GM21526 (cell line): Measurements from ENCODE around the gene AGER.
"Not testable (repeated sequence)": the region's sequence is repeated elsewhere in the genome, so short reads cannot be mapped to it uniquely, and the experiment has no call there.

Experiments used
- ATAC-seq: cut with Tn5 transposase; IDR thresholded peaks from one replicate; pipeline ENCODE4 v1.9.1; 2021; ENCODE audit warnings: moderate library complexity; ENCODE audit not compliant: unreplicated experiment, low FRiP score

The AGER gene

GRCh38 chr6:32151181-32151862 lies 32.7 kb downstream of the AGER start:
- ATAC-seq: no peak

DNA sequence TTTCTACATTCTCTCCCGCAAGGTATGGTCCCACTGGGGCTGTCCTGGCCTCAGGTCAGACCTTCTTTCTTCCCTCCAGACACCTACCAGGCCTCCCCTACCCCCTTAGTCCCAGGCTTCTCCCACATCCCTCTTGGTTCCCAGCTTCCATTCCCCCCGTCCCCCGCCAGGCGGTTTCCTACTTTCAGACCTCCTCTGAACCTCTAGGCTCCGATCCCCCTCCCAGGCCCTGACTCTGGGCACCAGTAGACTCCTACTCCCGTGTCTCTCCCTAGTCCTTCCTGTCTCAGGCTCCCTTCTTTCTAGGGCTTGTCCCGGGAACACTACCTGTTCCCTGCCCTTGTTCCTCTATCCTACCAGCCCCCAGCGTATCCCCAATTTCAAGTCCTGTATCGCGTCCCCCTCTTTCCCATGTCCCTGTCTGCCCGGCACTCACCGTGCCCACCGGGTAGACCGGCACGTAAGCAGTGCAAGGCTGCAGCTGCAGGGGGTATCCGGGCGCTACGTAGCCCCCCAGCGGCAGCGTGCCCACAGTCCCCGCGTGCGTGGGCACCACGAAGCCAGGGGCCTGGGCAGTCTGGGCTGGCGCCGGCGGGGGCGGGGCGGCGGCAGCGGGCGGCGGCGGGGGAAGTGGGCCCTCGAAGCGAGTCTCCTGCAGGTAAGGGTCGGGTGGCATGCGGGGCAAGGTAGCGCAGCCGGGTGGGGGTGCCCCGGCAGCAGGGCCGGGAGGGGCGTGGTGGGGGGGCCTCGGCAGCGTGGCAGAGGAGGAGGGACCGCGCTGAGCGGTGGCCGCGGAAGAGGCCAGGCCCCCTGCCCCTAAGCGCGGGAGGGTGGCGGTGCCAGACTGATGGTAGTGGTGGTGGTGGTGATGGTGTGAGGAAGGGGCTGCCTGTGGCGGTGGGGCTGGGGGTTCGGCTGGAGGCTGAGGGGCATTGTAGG lies 33.9 kb downstream of the AGER start:
- no peak for ATAC-seq

DNA sequence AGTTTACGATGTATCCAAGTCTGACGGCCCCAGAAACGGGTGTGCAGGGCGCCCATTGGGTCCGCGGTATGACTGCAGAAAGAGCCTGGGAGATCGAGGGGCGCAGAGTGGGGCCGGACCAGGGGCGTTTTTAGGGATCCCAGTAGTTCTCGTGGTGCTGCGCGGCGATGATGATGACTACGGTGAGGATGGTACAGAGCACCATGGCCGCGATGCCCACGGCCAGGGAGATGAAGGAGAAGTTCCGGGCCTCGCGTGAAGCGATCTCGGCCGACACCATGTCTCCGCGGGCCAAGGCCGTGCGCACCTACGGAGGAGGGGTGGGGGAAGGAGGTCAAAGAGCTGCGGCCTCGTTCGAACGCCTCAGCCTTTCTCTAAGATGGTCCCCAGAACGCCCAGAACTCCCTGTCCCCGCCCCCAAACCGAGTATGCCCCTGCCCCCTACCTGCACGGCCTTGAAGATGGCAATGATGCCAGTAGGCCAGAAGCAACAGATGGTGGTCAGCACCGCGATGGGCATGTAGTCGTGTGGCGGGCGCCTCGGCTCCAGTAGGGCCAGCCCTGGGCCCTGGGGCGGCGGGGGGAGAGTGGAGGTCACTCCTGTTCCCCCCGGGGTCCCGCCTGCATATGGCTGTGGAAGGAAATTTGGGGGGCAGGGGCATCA lies 34.8 kb downstream of the AGER start:
- no peak for ATAC-seq

- no peak for ATAC-seq
Observed at GRCh38 chr6:32148289-32149091, 35.6 kb downstream of the AGER start.

DNA sequence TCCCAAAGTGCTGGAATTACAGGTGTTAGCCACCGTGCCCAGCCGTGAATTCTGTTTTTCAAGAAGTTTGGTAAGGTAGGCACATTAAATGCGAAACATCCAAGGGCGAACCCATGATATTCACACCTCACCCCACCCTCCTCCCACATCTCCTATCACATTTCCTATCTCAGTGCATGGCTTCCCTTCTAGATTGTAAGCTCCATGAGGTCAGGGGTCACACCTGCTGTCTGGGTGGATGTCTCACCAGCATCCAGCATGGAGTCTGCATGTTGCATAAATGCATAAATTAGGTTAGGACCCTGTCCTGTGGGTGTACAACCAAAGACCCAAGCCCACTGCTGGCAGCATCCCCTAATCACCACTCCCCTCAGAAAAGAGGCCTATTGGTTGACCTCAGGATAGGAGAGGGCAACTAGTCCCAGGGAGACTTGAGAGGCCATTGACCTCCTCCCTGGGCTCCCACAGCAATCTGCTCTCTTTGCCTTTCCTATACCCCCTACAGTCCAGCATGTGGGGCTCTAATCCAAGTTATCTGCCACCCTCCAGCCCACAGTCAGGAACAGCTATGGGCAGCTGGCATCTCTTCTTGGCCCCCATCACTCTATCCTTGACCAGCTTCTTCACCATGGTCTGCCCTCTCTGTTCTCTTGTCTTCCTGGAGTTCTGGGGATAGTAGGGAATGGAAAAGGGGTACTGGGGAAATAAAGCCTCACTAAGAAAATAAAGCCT lies 36.5 kb downstream of the AGER start:
- ATAC-seq: no peak

GRCh38 chr6:32146687-32147086 lies 37.4 kb downstream of the AGER start:
- ATAC-seq: no peak

GRCh38 chr6:32146287-32146686 lies 37.8 kb downstream of the AGER start:
- ATAC-seq: no peak

DNA sequence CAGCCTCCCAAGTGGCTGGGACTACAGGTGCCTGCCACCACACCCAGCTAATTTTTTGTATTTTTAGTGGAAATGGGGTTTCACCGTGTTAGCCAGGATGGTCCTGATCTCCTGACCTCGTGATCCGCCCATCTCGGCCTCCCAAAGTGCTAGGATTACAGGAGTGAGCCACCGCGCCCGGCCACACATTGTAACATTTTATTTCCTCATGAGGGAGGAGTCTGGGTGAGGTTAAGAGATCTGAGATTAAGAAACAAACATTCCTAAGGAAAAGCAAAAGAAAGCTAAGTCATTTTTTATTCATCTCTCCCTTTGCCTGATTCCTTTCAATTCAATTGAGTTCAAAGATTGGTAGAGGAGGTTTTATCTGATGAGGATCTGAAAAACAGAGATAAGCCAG lies 39.8 kb downstream of the AGER start:
- ATAC-seq: not testable (repeated sequence)

DNA sequence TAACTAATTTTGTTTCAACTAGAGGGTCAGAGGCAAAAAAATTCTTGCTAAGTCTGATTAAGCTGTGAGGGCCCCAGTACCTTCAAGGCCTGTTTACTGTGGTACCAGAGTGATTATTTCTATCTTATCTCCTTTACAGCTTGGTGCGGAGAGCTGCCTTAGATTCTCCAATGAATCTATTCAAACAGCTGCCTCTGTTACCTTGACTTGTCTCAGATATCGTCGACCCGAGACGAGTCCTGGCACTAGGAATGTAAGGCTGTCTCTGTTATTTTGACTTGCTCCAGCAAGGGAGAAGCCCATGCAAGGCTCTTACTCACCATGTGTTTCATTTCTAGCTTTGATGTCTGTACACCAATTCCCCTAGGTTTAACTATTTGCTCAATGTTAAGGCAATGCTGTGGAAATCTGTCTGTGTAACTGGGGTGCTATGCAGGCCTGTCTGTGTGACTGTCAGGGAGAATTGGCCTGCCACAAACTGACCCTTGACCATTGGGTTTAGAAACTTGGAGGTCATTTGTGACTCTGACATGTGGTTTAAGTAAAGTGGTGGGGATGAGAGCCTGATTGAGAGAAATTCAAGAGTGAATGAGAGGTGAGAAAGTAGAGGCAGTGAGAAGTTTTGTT lies 43.5 kb downstream of the AGER start:
- no peak for ATAC-seq

DNA sequence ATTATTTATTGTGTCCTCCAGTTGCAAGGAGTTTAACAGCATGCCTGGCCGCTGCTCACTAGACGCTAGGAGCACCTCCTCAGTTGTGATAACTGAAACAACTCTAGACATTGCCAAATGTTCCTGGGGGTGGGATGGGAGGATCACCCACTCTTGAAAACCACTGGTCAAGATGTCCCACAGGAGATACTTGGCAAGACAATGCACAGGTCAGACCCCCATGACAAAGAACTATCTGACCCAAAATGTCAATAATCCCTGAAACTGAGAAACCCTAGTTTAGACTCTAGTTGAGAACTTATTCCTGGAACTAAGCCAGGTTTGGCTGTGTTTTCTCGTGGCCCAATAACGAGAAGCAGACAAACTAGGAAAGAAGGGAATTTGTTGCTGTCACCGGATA lies 44.5 kb downstream of the AGER start:
- ATAC-seq: no peak

GRCh38 chr6:32137454-32137853 lies 46.6 kb downstream of the AGER start:
- ATAC-seq: no peak

GRCh38 chr6:32133786-32134185 lies 50.3 kb downstream of the AGER start:
- ATAC-seq: no peak

- no peak for ATAC-seq
Observed at GRCh38 chr6:32132110-32132509, 51.9 kb downstream of the AGER start.

GRCh38 chr6:32131439-32131948 lies 52.6 kb downstream of the AGER start:
- no peak for ATAC-seq
